Loucy (cell line): ENCODE results near the gene XPO4.

ENCODE experiments used
- H2AFZ ChIP-seq: fragments of 200-600 bp; sonication (generic); 2 replicates; pipeline ENCODE4 v1.6.0; 2016; ENCODE audit warnings: antibody characterized with exemption, mild to moderate bottlenecking, low read length, moderate library complexity
- H3F3A ChIP-seq: fragments of 200-600 bp; 2 replicates; pipeline ENCODE4 v1.6.0; 2016; ENCODE audit warnings: antibody characterized with exemption, low read depth, mild to moderate bottlenecking
- H3K27me3 ChIP-seq: fragments of 200-600 bp; sonication (generic); 2 replicates; pipeline ENCODE4 v1.6.1; 2014; ENCODE audit warnings: low read length, mild to moderate bottlenecking; ENCODE audit not compliant: insufficient read depth, poor library complexity, severe bottlenecking
- H3K36me3 ChIP-seq: fragments of 200-600 bp; sonication (generic); 2 replicates; pipeline ENCODE4 v1.6.1; 2016; ENCODE audit warnings: low read length; ENCODE audit not compliant: insufficient read depth
- H3K4me1 ChIP-seq: fragments of 200-600 bp; sonication (generic); 2 replicates; pipeline ENCODE4 v1.5.1; 2014; ENCODE audit warnings: low read length, mild to moderate bottlenecking; ENCODE audit not compliant: insufficient read depth, poor library complexity, severe bottlenecking
- H3K4me2 ChIP-seq: fragments of 200-600 bp; sonication (generic); 2 replicates; pipeline ENCODE4 v1.6.0; 2014; ENCODE audit warnings: antibody characterized with exemption, low read length, low read depth, mild to moderate bottlenecking; ENCODE audit not compliant: poor library complexity, severe bottlenecking
- H3K4me3 ChIP-seq: fragments of 200-600 bp; sonication (generic); 2 replicates; pipeline ENCODE4 v1.5.1; 2014; ENCODE audit warnings: low read length, mild to moderate bottlenecking, mixed read lengths; ENCODE audit not compliant: poor library complexity, severe bottlenecking
- H3K79me2 ChIP-seq: fragments of 200-600 bp; sonication (generic); 2 replicates; pipeline ENCODE4 v1.6.1; 2014; ENCODE audit warnings: low read length; ENCODE audit not compliant: insufficient read depth
- H3K9ac ChIP-seq: fragments of 200-600 bp; sonication (generic); 2 replicates; pipeline ENCODE4 v1.6.0; 2014; ENCODE audit warnings: mild to moderate bottlenecking, low read depth, low read length, moderate library complexity; ENCODE audit not compliant: poor library complexity, severe bottlenecking
- H3K9me2 ChIP-seq: fragments of 200-600 bp; sonication (generic); replicated peaks from 2 replicates; pipeline ENCODE4 v1.6.1; 2016; ENCODE audit warnings: low read depth, low read length, mixed read lengths
- H3K9me3 ChIP-seq: fragments of 200-600 bp; sonication (generic); 2 replicates; pipeline ENCODE4 v1.6.1; 2014; ENCODE audit warnings: mild to moderate bottlenecking, antibody characterized with exemption, low read length, low read depth; ENCODE audit not compliant: insufficient read depth
- H4K20me1 ChIP-seq: fragments of 200-600 bp; sonication (generic); 2 replicates; pipeline ENCODE4 v1.6.0; 2014; ENCODE audit warnings: antibody characterized with exemption, low read length, mild to moderate bottlenecking; ENCODE audit not compliant: insufficient read depth, poor library complexity, severe bottlenecking
- CTCF ChIP-seq: fragments of 200-600 bp; sonication (generic); conservative IDR thresholded peaks from 2 replicates; pipeline ENCODE4 v1.5.1; 2014; ENCODE audit warnings: mild to moderate bottlenecking, antibody characterized with exemption, low read length
- EZH2phosphoT487 ChIP-seq: fragments of 200-600 bp; IDR thresholded peaks from 2 replicates; pipeline ENCODE4 v1.6.1; 2018; ENCODE audit warnings: antibody characterized with exemption, mild to moderate bottlenecking, moderate library complexity, borderline replicate concordance

The XPO4 gene

GRCh38 chr13:20901668-20902437 lies 693 bp downstream of the XPO4 start:
- Histone ChIP-seq H3K4me1 (peaks cover 31% of the 10 kb centered on the region), H3K9me3 (no peaks in the 10 kb centered on the region), H3K27me3 (no peaks in the 10 kb centered on the region), H4K20me1 (peaks cover 34% of the 10 kb centered on the region), H3K4me2 (peak overlapping the region; percentile 98), H2AFZ (peak overlapping the region; percentile 85), H3K79me2 (peaks cover 56% of the 10 kb centered on the region), H3K4me3 (peak overlapping the region; percentile 98), H3K36me3 (no peaks in the 10 kb centered on the region), H3F3A (no peaks in the 10 kb centered on the region), H3K9me2 (no peaks in the 10 kb centered on the region), H3K9ac (peak overlapping the region; percentile 92)
- TF ChIP-seq CTCF (no peak), EZH2phosphoT487 (no peak)

GRCh38 chr13:20894245-20894644 lies 8.3 kb downstream of the XPO4 start:
- Histone ChIP-seq H3K79me2 (peaks cover 98% of the 10 kb centered on the region), H3K36me3 (peaks cover 3% of the 10 kb centered on the region; the same call in 1 of the 2 replicates), H3F3A (no peaks in the 10 kb centered on the region), H3K4me3 (no peak overlapping the region), H3K27me3 (no peaks in the 10 kb centered on the region), H3K4me1 (peaks cover 7% of the 10 kb centered on the region), H4K20me1 (peaks cover 26% of the 10 kb centered on the region), H3K9me3 (no peaks in the 10 kb centered on the region), H2AFZ (no peak overlapping the region), H3K9ac (no peak overlapping the region), H3K4me2 (no peak overlapping the region), H3K9me2 (no peaks in the 10 kb centered on the region)
- TF ChIP-seq CTCF: no peak
- TF ChIP-seq EZH2phosphoT487: no peak

- no peaks in the 10 kb centered on the region for H3K9me3 ChIP-seq
- H3K4me2 ChIP-seq: no peak overlapping the region
- no peaks in the 10 kb centered on the region for H3K4me1 ChIP-seq
- no peaks in the 10 kb centered on the region for H3F3A ChIP-seq
- H2AFZ ChIP-seq: no peak overlapping the region
- no peak for TF ChIP-seq CTCF
- TF ChIP-seq EZH2phosphoT487: no peak
- H3K4me3 ChIP-seq: no peak overlapping the region
- H4K20me1 ChIP-seq: peaks cover 21% of the 10 kb centered on the region
- no peaks in the 10 kb centered on the region for H3K27me3 ChIP-seq
- no peaks in the 10 kb centered on the region for H3K9me2 ChIP-seq
- no peak overlapping the region for H3K9ac ChIP-seq
- H3K79me2 ChIP-seq: peaks cover 97% of the 10 kb centered on the region
- peaks cover 3% of the 10 kb centered on the region; the same call in 1 of the 2 replicates for H3K36me3 ChIP-seq
Observed at GRCh38 chr13:20891768-20892167, 10.8 kb downstream of the XPO4 start.
